Measurements from ENCODE around the gene GAB3.

DNA sequence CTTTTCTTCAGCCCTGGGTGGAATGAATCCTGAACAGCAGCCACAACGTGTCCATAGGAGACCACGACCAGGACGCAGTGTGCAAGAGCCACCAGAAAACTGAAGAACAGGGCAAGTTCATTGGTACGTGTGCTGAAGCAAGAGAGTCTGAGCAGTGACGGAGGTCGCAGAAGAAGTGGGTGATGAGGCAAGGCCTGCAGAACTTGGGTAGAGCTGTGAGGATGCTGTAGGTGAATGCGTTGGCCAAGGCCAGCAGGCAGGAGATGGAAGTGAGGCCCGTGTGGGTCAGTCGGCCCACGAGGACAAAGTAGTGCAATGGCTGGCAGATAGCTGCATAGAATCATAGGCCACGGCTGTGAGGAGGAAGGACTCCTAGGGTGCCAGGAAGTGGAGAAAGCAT lies 91.9 kb downstream of the GAB3 start:
- no peak for TF ChIP-seq POLR2A (IDR thresholded peaks at IDR 0.05)
- TF ChIP-seq, protein P1, sequence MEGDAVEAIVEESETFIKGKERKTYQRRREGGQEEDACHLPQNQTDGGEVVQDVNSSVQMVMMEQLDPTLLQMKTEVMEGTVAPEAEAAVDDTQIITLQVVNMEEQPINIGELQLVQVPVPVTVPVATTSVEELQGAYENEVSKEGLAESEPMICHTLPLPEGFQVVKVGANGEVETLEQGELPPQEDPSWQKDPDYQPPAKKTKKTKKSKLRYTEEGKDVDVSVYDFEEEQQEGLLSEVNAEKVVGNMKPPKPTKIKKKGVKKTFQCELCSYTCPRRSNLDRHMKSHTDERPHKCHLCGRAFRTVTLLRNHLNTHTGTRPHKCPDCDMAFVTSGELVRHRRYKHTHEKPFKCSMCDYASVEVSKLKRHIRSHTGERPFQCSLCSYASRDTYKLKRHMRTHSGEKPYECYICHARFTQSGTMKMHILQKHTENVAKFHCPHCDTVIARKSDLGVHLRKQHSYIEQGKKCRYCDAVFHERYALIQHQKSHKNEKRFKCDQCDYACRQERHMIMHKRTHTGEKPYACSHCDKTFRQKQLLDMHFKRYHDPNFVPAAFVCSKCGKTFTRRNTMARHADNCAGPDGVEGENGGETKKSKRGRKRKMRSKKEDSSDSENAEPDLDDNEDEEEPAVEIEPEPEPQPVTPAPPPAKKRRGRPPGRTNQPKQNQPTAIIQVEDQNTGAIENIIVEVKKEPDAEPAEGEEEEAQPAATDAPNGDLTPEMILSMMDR (IDR thresholded peaks at IDR 0.05 in 4 of 5, conservative IDR thresholded peaks at IDR 0.05 in 1 of 5) = no peak

Data from gastrocnemius medialis (tissue), 4 donors.